Ovary (tissue), 9 donors: Measurements from ENCODE around the gene SHC4. TPM values are rescaled to one million over a fixed set of nuclear protein-coding genes. Genes with fewer than 3 reads are reported as not detected.

Experiments used
- DNase-seq, 5 donors: peaks; one replicate each; pipeline ENCODE4 v3.0.0-alpha.2; 2019 to 2020
- H3K27ac ChIP-seq, 2 donors: fragments of 200-600 bp; one replicate each; pipeline versions ENCODE4 v1.5.1 to v1.8.0; 2019 to 2022
- H3K27me3 ChIP-seq: fragments of 200-600 bp; one replicate; pipeline ENCODE4 v1.8.0; 2022
- H3K36me3 ChIP-seq: fragments of 200-600 bp; sonication (generic); one replicate; pipeline ENCODE4 v1.5.1; 2019
- H3K4me1 ChIP-seq: one replicate; pipeline ENCODE4 v1.8.1; 2013; ENCODE audit warnings: mild to moderate bottlenecking, moderate library complexity; ENCODE audit not compliant: insufficient read depth
- H3K4me3 ChIP-seq: fragments of 200-600 bp; sonication (generic); one replicate; pipeline ENCODE4 v1.5.1; 2017
- H3K9me3 ChIP-seq, 2 donors: fragments of 200-600 bp in 1 of 2; sonication (generic) in 1 of 2; one replicate each; pipeline versions ENCODE4 v1.5.1 to v1.8.1; 2013 to 2019; ENCODE audit warnings: mild to moderate bottlenecking in 1 of 2, moderate library complexity in 1 of 2
- EP300 ChIP-seq: sonication (generic); formaldehyde crosslinking; IDR thresholded peaks from one replicate; pipeline ENCODE4 v1.6.1; 2017; ENCODE audit warnings: antibody characterized with exemption
- POLR2A ChIP-seq: fragments of 450-650 bp; IDR thresholded peaks from one replicate; pipeline ENCODE4 v1.6.1; 2017; ENCODE audit warnings: antibody characterized with exemption, mild to moderate bottlenecking, moderate library complexity
- whole genome bisulfite sequencing, 3 donors: extraction: QIAGEN DNeasy Blood & Tissue Kit in 1 of 3; methylation state at CpG; one replicate each; pipeline versions ENCODE4 v1.1.5 to v1.1.7; 2013 to 2017; 5-methylcytosine and 5-hydroxymethylcytosine counted together
- intact Hi-C, 4 donors: fragments of 100-400 bp; cut with DNase I; formaldehyde crosslinking; loops; one replicate each; pipeline versions ENCODE4 v1.11.0 to v1.15.1; 2022 to 2023
- polyA plus RNA-seq, 2 donors: library from polyadenylated mRNA; stranded (reverse); fragments of 200-250 nt in 1 of 2; fragments of 350-450 nt in 1 of 2; fragmentation: Illumina TruSeq in 1 of 2; extraction: RNeasy Lipid Tissue Mini Kit (QIAGEN cat#74804) in 1 of 2; gene quantifications; one replicate each; pipeline ENCODE4 v1.2.3, GENCODE V29; 2013 to 2014
- total RNA-seq, 7 donors: library from RNA; depleted of rRNA in 2 of 7; stranded (reverse); fragments of >200 nt in 2 of 7; fragmentation: NEBNext Ultra II Directional in 3 of 7; extraction: Animal tissue kit (Norgen Biotek cat#: 25700) in 3 of 7; gene quantifications; one replicate each; pipeline versions ENCODE4 v1.1.0 to v1.2.4, GENCODE V29; 2016 to 2023
- TF ChIP-seq, protein P1 (sequence below), 3 donors: fragments of 450-650 bp in 2 of 3; fragments of 200-600 bp in 1 of 3; IDR thresholded peaks; one replicate each; pipeline versions ENCODE4 v1.5.1 to v1.8.0; 2016 to 2022; ENCODE audit warnings: antibody characterized with exemption in 3 of 3, mild to moderate bottlenecking in 1 of 3
- donor health status: DM: no; HTN: no; CAD: no; lungs with moderate emphysema.
- donor health status: DM: no; HTN: no; CAD: no.
- donor health status: Bipolar disorder and iron deficiency.
- donor health status: DM: yes; HTN: yes; CAD: no.
- donor health status: DM: no; HTN: no; CAD: no.
- donor health status: DM: yes; HTN: yes; CAD: no.

The SHC4 gene
- total and polyA plus RNA-seq, 9 donors: 0.10 to 1.8 (median 0.35) TPM

- no peak for DNase-seq
- no peak overlapping the region for H3K27ac ChIP-seq
- peaks cover 2% of the 10 kb centered on the region for H3K4me1 ChIP-seq
- TF ChIP-seq EP300 (no peak), POLR2A (no peak)
- TF ChIP-seq, protein P1, sequence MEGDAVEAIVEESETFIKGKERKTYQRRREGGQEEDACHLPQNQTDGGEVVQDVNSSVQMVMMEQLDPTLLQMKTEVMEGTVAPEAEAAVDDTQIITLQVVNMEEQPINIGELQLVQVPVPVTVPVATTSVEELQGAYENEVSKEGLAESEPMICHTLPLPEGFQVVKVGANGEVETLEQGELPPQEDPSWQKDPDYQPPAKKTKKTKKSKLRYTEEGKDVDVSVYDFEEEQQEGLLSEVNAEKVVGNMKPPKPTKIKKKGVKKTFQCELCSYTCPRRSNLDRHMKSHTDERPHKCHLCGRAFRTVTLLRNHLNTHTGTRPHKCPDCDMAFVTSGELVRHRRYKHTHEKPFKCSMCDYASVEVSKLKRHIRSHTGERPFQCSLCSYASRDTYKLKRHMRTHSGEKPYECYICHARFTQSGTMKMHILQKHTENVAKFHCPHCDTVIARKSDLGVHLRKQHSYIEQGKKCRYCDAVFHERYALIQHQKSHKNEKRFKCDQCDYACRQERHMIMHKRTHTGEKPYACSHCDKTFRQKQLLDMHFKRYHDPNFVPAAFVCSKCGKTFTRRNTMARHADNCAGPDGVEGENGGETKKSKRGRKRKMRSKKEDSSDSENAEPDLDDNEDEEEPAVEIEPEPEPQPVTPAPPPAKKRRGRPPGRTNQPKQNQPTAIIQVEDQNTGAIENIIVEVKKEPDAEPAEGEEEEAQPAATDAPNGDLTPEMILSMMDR (IDR thresholded peaks at IDR 0.05): no peak
- no peak overlapping the region for H3K4me3 ChIP-seq
- WGBS, 3 donors: 68 to 74% (median 71%) methylated on average over 2 of the region's 2 CpGs
- no peaks in the 10 kb centered on the region for H3K36me3 ChIP-seq
- no peaks in the 10 kb centered on the region for H3K27me3 ChIP-seq
- H3K9me3 ChIP-seq: no peaks in the 10 kb centered on the region
- intact Hi-C loops: loop anchor here in 1 of 4 donors (10.0 kb wide), 1 partner anchor 62 kb away; no protein-coding TSS in a partner anchor
Observed at GRCh38 chr15:48966595-48967301, 3.0 kb upstream of the SHC4 start.

- no peak for DNase-seq
- Histone ChIP-seq H3K4me3 (no peak overlapping the region), H3K36me3 (no peaks in the 10 kb centered on the region), H3K9me3 (no peaks in the 10 kb centered on the region), H3K27me3 (no peaks in the 10 kb centered on the region), H3K27ac (no peak overlapping the region), H3K4me1 (peaks cover 2% of the 10 kb centered on the region)
- intact Hi-C loops: loop anchor here in 1 of 4 donors (10.0 kb wide), 1 partner anchor 61 kb away; no protein-coding TSS in a partner anchor
- TF ChIP-seq EP300: no peak
- TF ChIP-seq POLR2A: no peak
- TF ChIP-seq, protein P1 (IDR thresholded peaks at IDR 0.05): no peak
Observed at GRCh38 chr15:48965972-48966371, 2.3 kb upstream of the SHC4 start.

DNA sequence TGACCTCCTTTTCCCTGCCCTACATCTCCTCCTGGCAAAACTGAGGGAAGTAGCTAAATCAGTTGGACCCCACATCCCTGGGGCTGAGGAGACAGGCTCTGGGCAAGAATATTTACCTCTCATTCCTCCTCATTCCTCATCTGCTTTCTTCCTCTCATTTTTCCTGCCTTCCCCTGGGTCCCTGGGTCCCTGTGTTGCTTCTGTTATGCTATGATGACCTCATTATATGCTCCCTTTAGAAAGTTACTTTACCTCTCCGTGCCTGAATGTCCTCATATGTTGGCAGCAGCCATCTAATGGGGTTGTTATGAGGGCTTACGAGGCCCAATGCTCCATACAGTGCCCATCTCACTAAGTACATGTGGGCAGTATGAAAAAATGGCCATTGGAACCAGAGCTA is 1.2 kb upstream of the SHC4 start:
- H3K27me3 ChIP-seq: no peaks in the 10 kb centered on the region
- peaks cover 2% of the 10 kb centered on the region for H3K4me1 ChIP-seq
- no peak overlapping the region for H3K4me3 ChIP-seq
- no peak overlapping the region for H3K27ac ChIP-seq
- no peaks in the 10 kb centered on the region for H3K9me3 ChIP-seq
- no peak for TF ChIP-seq POLR2A
- no peak for TF ChIP-seq EP300
- TF ChIP-seq, protein P1 (IDR thresholded peaks at IDR 0.05): no peak
- no peak for DNase-seq
- H3K36me3 ChIP-seq: no peaks in the 10 kb centered on the region
- intact Hi-C loops: loop anchor here in 1 of 4 donors (10.0 kb wide), 1 partner anchor 60 kb away; no protein-coding TSS in a partner anchor
- 82 to 91% (median 82%) methylated on average over 2 of the region's 2 CpGs for WGBS, 3 donors

GRCh38 chr15:48962662-48963523 is 826 bp downstream of the SHC4 start:
- H3K27ac ChIP-seq: no peak overlapping the region

More at GRCh38 chr15:48962662-48963523, 826 bp downstream of the SHC4 start:
- intact Hi-C loops: loop anchor here in 1 of 4 donors (10.0 kb wide), 1 partner anchor 58 kb away; no protein-coding TSS in a partner anchor
- Histone ChIP-seq H3K4me3 (peak overlapping the region; percentile 27), H3K27me3 (no peaks in the 10 kb centered on the region), H3K4me1 (peaks cover 2% of the 10 kb centered on the region), H3K36me3 (no peaks in the 10 kb centered on the region), H3K9me3 (no peaks in the 10 kb centered on the region)
- TF ChIP-seq, protein P1 (IDR thresholded peaks at IDR 0.05): no peak
- TF ChIP-seq EP300: no peak
- TF ChIP-seq POLR2A: no peak
- peak in 2 of 5 donors; percentile 29 to 40 for DNase-seq
- WGBS, 3 donors: 5 to 7% (median 7%) methylated on average over 49 to 54 of the region's 54 CpGs
